ENCODE data around the gene FAM193A.
"Not testable (repeated sequence)": the region's sequence is repeated elsewhere in the genome, so short reads cannot be mapped to it uniquely, and the experiment has no call there.

Gene FAM193A

GRCh38 chr4:2617955-2618354, 81.5 kb downstream of the FAM193A start:
- DNase-seq (ENCODE audit: low spot score) = no peak

- not testable (repeated sequence) for DNase-seq (ENCODE audit: low spot score)
These were observed 82.3 kb downstream of the FAM193A start for GRCh38 chr4:2618729-2619128.

GRCh38 chr4:2619459-2619858, 83.0 kb downstream of the FAM193A start:
- DNase-seq (ENCODE audit: low spot score) = no peak

GRCh38 chr4:2621419-2621818, 85.0 kb downstream of the FAM193A start:
- no peak for DNase-seq (ENCODE audit: low spot score)

GRCh38 chr4:2623442-2623841, 87.0 kb downstream of the FAM193A start:
- DNase-seq (ENCODE audit: low spot score) = no peak

GRCh38 chr4:2624782-2625530, 88.5 kb downstream of the FAM193A start:
- no peak for DNase-seq (ENCODE audit: low spot score)

- no peak for DNase-seq (ENCODE audit: low spot score)
These were observed 89.8 kb downstream of the FAM193A start for GRCh38 chr4:2626231-2626630.

- no peak for DNase-seq (ENCODE audit: low spot score)
These were observed 94.3 kb downstream of the FAM193A start for GRCh38 chr4:2630556-2631273.

GRCh38 chr4:2634014-2634413, 97.6 kb downstream of the FAM193A start:
- DNase-seq (ENCODE audit: low spot score) = no peak

GRCh38 chr4:2636331-2636730, 99.9 kb downstream of the FAM193A start:
- DNase-seq (ENCODE audit: low spot score) = no peak

GRCh38 chr4:2636994-2637393, 100.5 kb downstream of the FAM193A start:
- not testable (repeated sequence) for DNase-seq (ENCODE audit: low spot score)

- DNase-seq (ENCODE audit: low spot score) = no peak
These were observed 101.6 kb downstream of the FAM193A start for GRCh38 chr4:2637956-2638552.

GRCh38 chr4:2638730-2639129, 102.3 kb downstream of the FAM193A start:
- DNase-seq (ENCODE audit: low spot score) = no peak

GRCh38 chr4:2642968-2643367, 106.5 kb downstream of the FAM193A start:
- no peak for DNase-seq (ENCODE audit: low spot score)

- DNase-seq (ENCODE audit: low spot score) = no peak
These were observed 107.1 kb downstream of the FAM193A start for GRCh38 chr4:2643555-2643954.

- DNase-seq (ENCODE audit: low spot score) = no peak
These were observed 110.1 kb downstream of the FAM193A start for GRCh38 chr4:2646396-2647149.

GRCh38 chr4:2647403-2648158, 111.1 kb downstream of the FAM193A start:
- peak; percentile 19 for DNase-seq (ENCODE audit: low spot score)

GRCh38 chr4:2648159-2648814, 111.8 kb downstream of the FAM193A start:
- DNase-seq (ENCODE audit: low spot score) = no peak

GRCh38 chr4:2649604-2650114, 113.2 kb downstream of the FAM193A start:
- no peak for DNase-seq (ENCODE audit: low spot score)

- no peak for DNase-seq (ENCODE audit: low spot score)
These were observed 113.8 kb downstream of the FAM193A start for GRCh38 chr4:2650276-2650675.

- DNase-seq (ENCODE audit: low spot score) = no peak
These were observed 115.1 kb downstream of the FAM193A start for GRCh38 chr4:2651546-2651945.
